Activated CD8-positive, alpha-beta memory T cell treated with anti-CD3 and anti-CD28 coated beads, Interleukin-2, amount 50 U/mL, for 1 hour (primary cell): ENCODE measurements around the gene TRMT2A.

Experiments
- DNase-seq: peaks from one replicate; pipeline ENCODE4 v3.0.0-alpha.2; 2020; ENCODE audit errors: extremely low read depth

The TRMT2A gene

GRCh38 chr22:20149257-20150250 is 32.5 kb upstream of the TRMT2A start:
- DNase-seq, result no peak

GRCh38 chr22:20148414-20148813 is 31.4 kb upstream of the TRMT2A start:
- DNase-seq, result no peak

- DNase-seq, result no peak
Measured at GRCh38 chr22:20147237-20147988, 30.4 kb upstream of the TRMT2A start.

- no peak for DNase-seq
Measured at GRCh38 chr22:20146777-20147176, 29.8 kb upstream of the TRMT2A start.

- DNase-seq, result no peak
Measured at GRCh38 chr22:20145832-20146223, 28.8 kb upstream of the TRMT2A start.

- DNase-seq, result no peak
Measured at GRCh38 chr22:20145206-20145831, 28.3 kb upstream of the TRMT2A start.

- no peak for DNase-seq
Measured at GRCh38 chr22:20143883-20144665, 27.0 kb upstream of the TRMT2A start.

- DNase-seq, result no peak
Measured at GRCh38 chr22:20142711-20143621, 25.9 kb upstream of the TRMT2A start.

- DNase-seq, result no peak
Measured at GRCh38 chr22:20141186-20142077, 24.4 kb upstream of the TRMT2A start.

- DNase-seq, result no peak
Measured at GRCh38 chr22:20140521-20140964, 23.5 kb upstream of the TRMT2A start.

- no peak for DNase-seq
Measured at GRCh38 chr22:20140107-20140445, 23.1 kb upstream of the TRMT2A start.

- DNase-seq, result no peak
Measured at GRCh38 chr22:20139391-20140106, 22.5 kb upstream of the TRMT2A start.

GRCh38 chr22:20138868-20139267 is 21.8 kb upstream of the TRMT2A start:
- DNase-seq, result no peak

- no peak for DNase-seq
Measured at GRCh38 chr22:20138417-20138738, 21.4 kb upstream of the TRMT2A start.

GRCh38 chr22:20137671-20138416 is 20.8 kb upstream of the TRMT2A start:
- DNase-seq, result no peak

- DNase-seq, result no peak
Measured at GRCh38 chr22:20137113-20137512, 20.1 kb upstream of the TRMT2A start.

- DNase-seq, result no peak
Measured at GRCh38 chr22:20136603-20136873, 19.5 kb upstream of the TRMT2A start.

GRCh38 chr22:20135806-20136602 is 19.0 kb upstream of the TRMT2A start:
- no peak for DNase-seq
